ENCODE data around the gene C1QTNF8.
A peak's percentile ranks its signal among the peaks of the same experiment; 100 is the strongest.
"Not testable (repeated sequence)": the region's sequence is repeated elsewhere in the genome, so short reads cannot be mapped to it uniquely, and the experiment has no call there.

Gene C1QTNF8

DNA sequence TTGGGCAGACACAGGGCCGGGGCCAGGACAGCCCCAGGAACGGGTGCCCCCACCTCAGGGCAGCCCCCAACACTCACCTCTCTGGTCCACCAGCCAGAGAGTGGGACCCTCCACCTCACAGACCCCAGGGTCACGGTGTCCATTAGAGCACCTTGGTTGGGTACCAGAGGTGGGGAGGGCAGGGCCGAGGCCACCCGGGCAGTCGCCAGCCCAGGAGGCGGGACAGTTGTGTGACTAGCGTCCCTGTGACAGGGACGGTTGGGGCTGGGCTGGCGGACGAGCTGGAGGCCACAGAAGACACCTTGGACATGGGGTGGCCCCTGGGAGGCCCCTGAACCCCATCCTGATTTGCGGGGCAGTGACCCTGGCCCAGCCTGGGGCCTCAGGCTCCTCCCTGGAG is 11.7 kb upstream of the C1QTNF8 start:
- DNase-seq: no peak

GRCh38 chr16:1107141-1107540 is 11.1 kb upstream of the C1QTNF8 start:
- no peak for DNase-seq

- DNase-seq: no peak
These were observed 10.6 kb upstream of the C1QTNF8 start for GRCh38 chr16:1106659-1107058.

DNA sequence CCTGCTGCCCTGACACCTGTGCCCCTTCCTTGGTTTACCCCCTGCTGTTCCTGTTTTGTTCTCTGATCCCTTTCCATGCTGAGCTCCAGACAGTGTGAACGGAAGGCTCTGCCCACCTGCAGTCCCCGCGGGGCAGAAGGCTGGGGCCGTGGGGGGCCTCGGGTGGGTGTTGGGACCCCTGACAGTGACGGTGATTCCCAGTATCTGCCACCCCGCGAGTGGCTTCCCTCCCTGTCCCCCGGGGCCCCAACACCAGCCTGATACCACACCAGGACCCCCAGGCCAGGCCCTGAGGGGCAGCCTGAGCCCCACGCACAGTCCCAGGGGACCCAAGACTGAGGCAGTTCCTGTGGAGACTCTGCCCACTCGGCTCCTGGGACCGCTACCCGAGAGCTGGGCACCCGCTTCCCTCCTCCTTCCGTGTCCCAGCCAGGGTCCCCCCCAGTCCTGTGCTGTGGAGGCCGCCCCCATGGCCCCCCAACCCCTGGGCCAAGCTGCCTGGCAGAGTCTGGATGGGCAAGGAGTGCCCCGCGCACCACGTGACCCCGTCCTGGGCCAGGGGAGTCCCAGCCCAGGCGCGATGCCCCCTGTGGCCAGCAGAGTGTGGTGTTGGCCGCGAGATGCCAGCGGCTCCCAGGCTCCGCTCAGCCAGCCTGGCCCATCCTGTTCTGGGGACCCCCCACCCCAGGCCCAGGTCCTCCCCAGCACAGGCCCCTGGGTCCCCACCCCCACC is 10.0 kb upstream of the C1QTNF8 start:
- DNase-seq: peak; percentile 27 to 31

GRCh38 chr16:1103636-1103980 is 7.6 kb upstream of the C1QTNF8 start:
- DNase-seq: no peak

DNA sequence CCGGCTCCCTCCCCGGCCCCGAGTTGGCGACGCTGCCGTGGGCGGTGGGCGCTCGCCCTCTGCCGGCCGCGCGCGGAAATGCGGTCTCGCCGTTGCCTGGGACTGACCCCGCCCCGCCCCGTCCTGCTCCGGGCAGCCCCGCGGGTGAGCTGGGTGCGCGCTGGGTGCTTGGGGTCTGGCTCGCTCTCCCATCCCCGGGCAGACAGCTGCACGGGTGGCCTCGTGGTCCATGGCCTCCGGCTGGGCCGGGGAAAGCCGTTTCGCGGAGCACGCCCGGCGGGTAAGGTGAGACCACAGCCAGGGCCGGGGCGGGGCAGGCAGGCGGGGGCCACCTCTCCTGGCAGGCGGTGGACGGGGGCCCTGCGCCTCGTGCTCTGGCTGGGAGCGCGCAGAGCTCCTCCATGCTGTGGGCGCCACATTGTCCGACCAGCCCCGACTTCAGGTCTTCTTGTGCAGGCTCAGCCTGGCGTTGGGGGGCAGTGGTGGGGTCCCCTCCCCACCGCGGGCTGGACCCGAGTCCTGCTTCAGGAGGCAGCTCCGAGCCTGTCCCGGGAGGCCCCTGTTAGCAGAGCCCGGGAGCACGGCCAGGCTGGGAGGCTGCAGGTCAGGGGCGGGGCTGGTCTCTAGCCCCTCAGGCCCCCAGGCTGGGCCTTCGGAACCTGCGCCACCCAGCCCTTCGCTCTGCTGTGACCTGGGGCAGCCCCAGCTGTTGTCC is 7.0 kb upstream of the C1QTNF8 start:
- peak; percentile 54 to 60 for DNase-seq

GRCh38 chr16:1102333-1102700 is 6.3 kb upstream of the C1QTNF8 start:
- no peak for DNase-seq

GRCh38 chr16:1101573-1102332 is 5.7 kb upstream of the C1QTNF8 start:
- no peak for DNase-seq

- no peak for DNase-seq
These were observed 5.1 kb upstream of the C1QTNF8 start for GRCh38 chr16:1101133-1101532.

GRCh38 chr16:1100084-1100800 is 4.2 kb upstream of the C1QTNF8 start:
- DNase-seq: no peak

GRCh38 chr16:1099189-1100083 is 3.4 kb upstream of the C1QTNF8 start:
- DNase-seq: no peak

DNA sequence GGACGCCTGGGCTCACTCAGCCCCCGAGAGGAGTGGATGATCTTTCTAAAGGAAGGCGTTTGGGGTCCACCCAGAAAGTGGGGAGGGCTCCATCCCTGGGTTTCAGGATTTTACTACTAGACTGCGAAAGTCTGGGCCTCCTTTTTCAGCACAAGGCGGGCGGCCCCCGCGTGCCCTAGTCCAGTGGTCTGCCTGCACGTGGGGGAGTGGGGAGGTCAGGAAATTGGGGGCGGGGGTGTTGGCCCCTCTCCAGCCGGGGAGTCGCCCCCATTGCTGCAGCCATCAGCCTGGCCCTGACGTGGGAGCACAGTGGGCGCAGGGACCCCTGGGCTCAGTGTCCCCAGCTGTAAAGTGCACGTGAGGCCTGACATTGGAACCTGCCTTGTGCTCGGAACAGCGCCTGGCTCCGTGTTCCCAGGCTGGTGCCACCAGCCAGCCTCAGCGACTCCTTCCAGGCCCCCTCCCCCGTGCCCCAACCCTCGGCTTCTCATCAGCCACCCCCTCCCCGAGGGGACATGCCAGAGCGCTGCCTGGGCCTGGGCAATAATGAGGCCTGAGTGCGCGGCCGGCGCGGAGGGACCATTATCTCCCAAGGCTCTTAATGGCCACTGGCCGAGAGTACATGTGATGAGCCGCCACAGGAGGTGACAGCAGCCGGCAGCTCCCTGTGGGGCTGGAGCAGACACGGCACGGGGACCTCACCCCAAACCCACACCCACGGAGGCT is 2.4 kb upstream of the C1QTNF8 start:
- DNase-seq: no peak

DNA sequence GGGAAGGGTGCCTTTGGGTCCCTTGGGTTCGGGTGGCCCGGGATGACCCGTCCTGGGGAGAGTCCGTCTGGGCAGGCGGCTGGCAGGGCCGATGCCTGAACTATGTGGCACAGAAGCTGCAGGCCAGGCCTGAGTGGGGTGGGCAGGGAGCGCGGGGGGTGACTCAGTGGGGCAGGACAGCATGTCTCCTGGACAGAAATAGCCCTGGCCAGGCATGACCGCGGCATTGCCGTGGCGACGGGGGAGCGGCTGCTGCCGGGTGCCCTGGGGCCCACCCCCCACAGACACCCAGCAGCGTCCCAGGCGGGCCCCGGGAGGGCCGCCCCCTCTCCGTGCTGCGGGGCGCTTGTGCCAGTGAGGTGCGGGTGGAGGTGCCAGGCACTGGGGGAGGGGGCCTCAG is 1.8 kb upstream of the C1QTNF8 start:
- no peak for DNase-seq

DNA sequence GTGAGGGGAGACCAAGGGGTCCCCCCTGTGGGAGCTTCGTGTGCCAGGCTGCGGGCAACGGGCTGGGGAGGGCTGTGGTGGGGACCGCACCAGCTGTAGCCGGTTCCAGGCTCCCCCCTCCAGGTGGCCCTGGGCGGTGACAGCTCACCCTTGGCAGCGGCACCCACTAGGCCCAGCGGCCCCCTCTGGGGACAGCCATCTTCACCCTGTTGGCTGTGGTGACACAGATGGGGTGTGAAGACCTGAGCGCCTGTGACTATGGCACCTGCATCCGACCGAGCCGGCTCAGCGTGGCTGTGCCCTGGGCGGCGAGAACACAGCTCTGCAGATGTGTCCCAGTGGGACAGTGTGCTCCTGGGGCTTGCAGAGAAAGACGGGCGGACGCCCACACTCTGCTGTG is 1.1 kb upstream of the C1QTNF8 start:
- no peak for DNase-seq

DNA sequence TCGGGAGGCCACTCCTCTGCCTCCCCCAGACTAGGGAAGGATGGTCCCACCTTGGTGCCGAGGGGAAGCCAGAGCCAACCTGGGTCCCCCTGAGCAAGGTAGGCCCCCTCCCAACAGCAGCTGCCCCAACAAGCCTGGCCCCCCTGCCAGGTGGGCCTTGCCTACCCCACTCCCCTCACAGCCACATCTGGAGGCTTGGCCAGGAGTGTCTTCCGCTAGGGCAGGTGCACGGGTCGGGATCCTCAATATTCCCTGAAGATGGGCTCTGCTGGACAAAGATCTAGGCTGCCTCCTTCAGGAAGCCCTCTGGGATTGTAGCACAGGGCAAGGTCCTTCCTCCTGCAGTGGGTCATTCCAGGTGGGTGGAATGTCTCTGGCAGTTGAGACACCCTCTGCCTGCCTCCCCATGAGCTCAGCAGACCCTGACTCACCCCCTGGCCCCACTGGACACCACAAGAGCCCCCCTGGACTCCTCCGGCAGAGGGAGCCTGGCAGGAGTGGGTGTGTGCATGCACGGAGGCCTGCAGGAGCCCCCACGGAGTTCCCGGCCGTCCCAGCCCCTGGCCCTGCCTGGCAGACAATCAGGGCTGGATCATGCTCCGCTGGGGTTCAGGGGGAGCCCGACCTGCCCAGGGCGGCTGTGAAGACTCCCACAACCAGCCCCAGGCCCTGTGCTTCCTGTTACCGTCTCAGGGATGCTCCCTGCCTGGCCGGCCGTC is 435 bp downstream of the C1QTNF8 start:
- DNase-seq: no peak

DNA sequence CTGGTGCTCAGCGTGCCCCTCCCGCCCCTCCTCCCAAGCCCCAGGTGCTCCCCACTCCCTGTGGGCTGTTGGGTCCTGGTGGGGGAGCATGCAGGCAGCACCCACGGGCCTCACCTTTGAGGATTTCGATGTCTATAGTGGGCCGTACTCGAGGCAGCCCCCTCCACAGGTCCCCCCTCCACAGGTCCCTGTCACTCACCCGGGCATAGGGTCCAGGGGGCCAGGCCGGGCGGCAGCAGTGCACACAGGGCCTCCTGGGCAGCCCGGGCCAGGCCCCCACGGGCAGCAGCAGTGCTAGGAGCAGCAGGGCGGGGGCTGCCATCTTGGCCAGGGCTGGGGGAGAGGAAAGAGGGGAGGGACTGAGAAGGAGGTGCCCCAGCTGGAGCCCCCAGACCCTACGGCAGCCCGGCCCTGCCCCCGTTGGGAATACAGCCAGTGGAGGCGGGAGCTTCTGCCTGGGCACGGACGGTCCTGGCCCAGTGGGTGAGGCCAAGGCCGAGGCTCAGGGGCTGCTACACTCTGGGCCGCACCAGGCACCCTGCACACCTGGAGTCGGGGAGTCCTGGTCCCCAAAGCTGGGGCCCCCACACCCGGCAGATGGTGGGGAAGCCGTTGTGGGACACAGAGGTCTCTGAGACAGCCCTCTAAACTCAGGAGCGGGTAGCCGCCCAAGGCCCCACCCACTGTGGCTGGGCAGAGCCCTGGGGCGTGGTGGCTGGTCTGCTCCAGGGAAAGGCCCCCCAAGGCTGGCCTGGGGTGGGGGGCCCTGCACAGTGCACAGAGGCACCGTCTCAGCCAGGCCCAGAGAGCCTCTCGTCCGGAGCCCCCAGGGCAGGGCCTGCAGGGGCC is 1.2 kb downstream of the C1QTNF8 start:
- no peak for DNase-seq

GRCh38 chr16:1094124-1094479 is 1.9 kb downstream of the C1QTNF8 start:
- DNase-seq: no peak

- no peak for DNase-seq
These were observed 2.5 kb downstream of the C1QTNF8 start for GRCh38 chr16:1093284-1094123.

- DNase-seq: not testable (repeated sequence)
These were observed 3.3 kb downstream of the C1QTNF8 start for GRCh38 chr16:1092685-1093283.
